Adrenal gland (tissue), 5 donors: ENCODE data around the gene ALKAL2.

ENCODE experiments used
- CTCF ChIP-seq, 6 experiments: fragments of 450-650 bp in 4 of 6; fragments of 200-600 bp in 2 of 6; sonication (generic) in 1 of 6; IDR thresholded peaks; 1 replicate in 5 of 6; 2 replicates in 1 of 6; pipeline versions ENCODE4 v1.5.1 to v1.8.0; 2016 to 2021; ENCODE audit warnings: antibody characterized with exemption in 6 of 6, mild to moderate bottlenecking in 2 of 6, moderate library complexity in 1 of 6
- POLR2A ChIP-seq, 2 donors: fragments of 450-650 bp; IDR thresholded peaks; one replicate each; pipeline ENCODE4 v1.6.1; 2017; ENCODE audit warnings: antibody characterized with exemption in 2 of 2, mild to moderate bottlenecking in 2 of 2, moderate library complexity in 1 of 2
- donor health status: DM: no; HTN: no; CAD: no.

GRCh38 chr2:260507-261161 lies 27.3 kb downstream of the ALKAL2 start:
- TF ChIP-seq POLR2A (IDR thresholded peaks at IDR 0.05) (peak in 1 of 2 donors; percentile 57), CTCF (IDR thresholded peaks at IDR 0.05) (no peak)
